Fibroblast of skin of left biceps (primary cell): Measurements from ENCODE around the gene GRAMD1B.

Experiments
- DNase-seq, 2 experiments: peaks; one replicate each; pipeline ENCODE4 v3.0.0-alpha.2; 2013; ENCODE audit warnings: low read depth in 2 of 2

GRAMD1B gene

GRCh38 chr11:123429913-123430720, at the start of gene GRAMD1B:
Gene GRAMD1B (plus strand): TSS chr11:123430269. CDS start chr11:123430793, 524 bp downstream.
- DNase-seq, result peak; percentile 73 to 74

GRCh38 chr11:123381149-123381548, 48.9 kb upstream of the GRAMD1B start:
- DNase-seq, result no peak

DNA sequence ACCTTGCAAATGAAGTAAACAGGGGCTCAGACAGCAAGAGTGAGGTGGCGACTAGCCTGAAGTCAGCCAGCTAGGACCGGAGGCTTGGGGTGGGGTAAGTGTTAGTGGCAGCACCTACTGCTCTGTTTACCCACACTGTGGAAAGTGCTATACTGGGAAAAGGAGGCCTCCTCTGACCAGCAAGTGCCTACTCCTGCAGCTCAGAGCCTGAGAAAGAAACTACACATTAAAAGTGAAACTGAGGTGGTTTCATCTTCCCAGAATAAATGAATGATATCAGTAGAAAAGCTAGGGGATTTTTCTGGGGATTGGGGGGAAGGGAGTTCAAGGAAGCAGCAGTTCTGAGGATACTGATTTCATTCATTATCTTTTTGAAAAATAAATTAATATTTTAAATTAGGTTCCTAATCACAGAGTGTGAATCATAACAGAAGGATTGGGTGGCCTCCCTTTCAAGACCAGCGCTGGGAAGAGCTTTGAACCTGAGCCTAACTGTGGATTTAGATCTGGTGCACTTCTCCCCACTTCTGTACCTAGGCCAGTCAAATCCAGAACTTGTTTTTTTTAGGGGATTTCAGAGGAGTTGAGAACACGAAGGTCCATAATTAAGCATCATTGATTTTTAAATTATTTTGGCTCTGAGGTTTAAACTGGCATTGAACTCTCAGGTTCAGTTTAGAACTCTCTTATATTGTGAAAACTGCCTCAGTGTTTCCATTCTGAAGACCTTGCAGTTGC, 48.1 kb upstream of the GRAMD1B start:
- DNase-seq, result no peak

DNA sequence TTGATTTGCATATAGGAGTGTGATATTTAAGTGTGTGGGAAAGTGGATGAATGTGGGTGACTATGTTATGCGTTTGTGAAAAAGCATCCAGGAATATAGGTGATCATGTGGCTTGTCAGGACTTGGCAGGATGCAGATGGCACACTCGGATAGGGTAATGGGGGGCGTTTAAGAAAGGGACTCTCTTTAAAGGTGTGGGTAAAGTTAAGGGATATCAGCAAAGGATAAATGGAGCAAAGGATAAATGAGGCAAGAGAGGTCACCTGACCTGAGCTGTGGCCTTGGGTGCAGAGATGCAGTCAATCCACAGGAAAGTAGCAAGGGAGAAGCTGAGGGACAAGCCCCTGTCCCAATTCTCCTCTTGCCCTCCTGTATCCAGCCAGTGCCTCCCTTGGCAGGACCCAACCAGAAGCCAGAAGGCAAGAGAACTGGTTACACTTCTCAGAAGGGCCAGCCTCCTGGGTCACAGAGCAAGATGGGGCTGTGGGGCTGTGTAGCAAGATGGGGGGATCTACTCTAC, 47.5 kb upstream of the GRAMD1B start:
- DNase-seq, result no peak

DNA sequence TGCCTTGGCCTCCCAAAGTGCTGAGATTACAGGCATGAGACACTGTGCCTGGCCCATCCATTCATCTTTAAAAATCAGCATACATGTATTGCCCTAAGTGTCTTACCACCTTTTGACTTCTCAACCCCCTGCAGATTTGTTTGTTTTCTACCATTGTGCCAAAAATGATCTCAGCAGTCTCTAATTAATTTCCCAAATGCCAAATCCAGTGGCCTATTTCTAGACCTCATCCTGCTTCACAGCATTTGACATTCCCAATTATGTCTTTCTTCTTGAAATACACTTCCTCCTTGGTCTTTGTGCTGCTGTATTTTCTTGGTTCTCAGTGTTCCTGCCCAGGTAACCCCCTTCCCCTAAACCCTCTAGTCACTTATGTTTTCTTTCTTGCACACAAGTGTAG, 46.0 kb upstream of the GRAMD1B start:
- no peak for DNase-seq

DNA sequence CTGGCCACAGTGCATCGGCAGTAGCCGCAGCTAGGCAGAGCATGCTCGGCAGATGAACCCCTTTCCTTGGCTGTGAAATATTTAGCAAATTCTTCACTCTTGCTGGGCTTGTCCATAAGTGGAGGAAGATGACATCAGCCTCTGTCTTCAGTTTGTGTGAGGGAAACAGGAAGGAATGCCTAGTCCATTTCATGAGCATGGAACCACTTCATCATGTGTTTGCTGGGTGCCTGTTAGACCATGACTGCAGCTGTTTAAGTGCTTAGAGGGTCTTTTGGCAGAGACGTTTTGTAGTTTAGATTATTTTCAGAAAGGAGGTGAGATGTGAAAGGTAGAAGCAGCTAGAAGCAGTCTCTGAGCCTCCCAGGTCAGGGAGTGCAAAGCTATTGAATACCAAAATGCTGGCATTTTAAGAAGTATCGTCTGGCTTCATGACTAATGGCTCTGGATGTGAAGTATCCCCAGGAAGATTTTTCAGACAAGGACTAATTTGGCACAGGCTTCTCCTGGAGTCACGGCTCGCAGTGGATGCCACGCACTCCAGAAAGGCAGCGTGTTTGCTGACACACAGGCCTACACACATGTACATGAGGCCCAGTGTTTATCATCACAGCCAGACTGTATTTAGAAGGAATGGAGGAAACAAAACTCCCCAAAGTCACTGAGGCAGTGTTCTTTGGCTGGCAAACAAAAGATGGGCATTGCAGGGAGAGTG, 43.1 kb upstream of the GRAMD1B start:
- DNase-seq, result peak; percentile 35 to 36

GRCh38 chr11:123388640-123389039, 41.4 kb upstream of the GRAMD1B start:
- DNase-seq, result no peak

DNA sequence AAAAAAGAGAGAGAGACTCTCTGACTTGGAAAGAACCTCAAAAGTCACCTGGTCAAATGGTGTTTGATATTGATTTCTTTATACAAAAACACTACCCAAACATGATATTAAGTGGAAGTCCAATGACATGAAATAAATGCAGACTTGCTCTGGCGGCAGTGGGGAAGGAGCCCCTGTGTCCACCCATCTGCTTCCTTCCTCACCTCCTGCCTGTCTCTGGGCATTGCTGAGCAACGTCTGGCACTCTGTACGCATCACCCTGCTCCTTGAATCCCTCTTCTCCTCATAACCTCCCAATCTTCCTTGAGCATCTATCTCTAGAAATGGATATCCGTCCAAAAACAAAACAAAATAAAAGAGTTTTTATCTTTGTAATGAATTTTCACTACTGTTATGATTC, 39.9 kb upstream of the GRAMD1B start:
- no peak for DNase-seq

- no peak for DNase-seq
Observed at GRCh38 chr11:123391646-123392348, 38.3 kb upstream of the GRAMD1B start.

GRCh38 chr11:123392431-123392830, 37.6 kb upstream of the GRAMD1B start:
- DNase-seq, result no peak

DNA sequence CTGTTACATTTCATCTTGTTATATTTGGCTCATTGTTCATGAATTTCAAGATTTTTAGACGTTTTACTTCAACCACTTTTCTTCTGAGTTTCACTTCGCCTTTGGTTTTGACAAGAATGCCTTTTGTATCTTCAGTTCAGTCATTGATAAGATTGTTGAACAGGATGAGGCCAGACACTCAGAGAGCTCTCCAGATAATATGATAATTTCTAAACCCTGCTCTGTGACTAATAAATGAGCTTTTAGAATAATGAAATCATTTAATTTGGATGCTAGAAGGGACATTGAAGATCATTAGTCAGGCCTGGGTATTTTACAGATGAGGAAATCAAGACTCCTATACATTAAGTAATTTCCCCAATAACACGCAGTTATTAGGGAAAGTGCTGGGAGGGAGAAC, 37.2 kb upstream of the GRAMD1B start:
- no peak for DNase-seq

GRCh38 chr11:123393312-123393927, 36.6 kb upstream of the GRAMD1B start:
- no peak for DNase-seq

- DNase-seq, result no peak
Observed at GRCh38 chr11:123404676-123405075, 25.4 kb upstream of the GRAMD1B start.

GRCh38 chr11:123405123-123405592, 24.9 kb upstream of the GRAMD1B start:
- no peak for DNase-seq

DNA sequence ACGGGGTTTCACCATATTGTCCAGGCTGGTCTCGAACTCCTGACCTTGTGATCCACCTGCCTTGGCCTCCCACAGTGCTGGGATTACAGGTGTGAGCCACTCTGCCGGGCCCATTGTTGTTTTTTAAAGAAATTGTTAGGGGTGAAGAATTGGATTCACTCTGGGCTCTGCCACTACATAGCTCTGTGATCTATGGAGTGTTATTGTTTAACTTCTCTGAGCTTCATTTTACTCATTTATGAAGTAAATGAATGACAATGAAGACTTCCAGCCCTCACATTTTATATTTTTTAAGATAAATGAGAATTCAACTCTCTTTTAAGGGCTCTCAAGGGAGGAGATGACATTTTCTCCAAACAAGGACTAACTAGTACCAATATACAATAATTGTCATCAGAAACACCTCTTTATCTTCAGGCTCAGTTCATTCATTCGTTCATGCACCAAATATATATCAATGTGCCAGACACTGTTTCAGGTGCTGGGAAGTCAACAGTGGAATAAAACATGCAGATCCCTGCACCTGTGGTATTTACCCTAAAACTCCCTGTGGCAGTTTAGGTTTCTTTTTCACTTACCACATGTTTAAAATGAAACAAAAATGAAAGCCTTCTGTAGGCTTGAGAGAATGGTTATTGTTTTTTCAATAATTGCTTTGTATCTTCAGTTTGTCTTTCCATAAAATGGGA, 23.5 kb upstream of the GRAMD1B start:
- no peak for DNase-seq

GRCh38 chr11:123407130-123407995, 22.7 kb upstream of the GRAMD1B start:
- DNase-seq, result no peak

DNA sequence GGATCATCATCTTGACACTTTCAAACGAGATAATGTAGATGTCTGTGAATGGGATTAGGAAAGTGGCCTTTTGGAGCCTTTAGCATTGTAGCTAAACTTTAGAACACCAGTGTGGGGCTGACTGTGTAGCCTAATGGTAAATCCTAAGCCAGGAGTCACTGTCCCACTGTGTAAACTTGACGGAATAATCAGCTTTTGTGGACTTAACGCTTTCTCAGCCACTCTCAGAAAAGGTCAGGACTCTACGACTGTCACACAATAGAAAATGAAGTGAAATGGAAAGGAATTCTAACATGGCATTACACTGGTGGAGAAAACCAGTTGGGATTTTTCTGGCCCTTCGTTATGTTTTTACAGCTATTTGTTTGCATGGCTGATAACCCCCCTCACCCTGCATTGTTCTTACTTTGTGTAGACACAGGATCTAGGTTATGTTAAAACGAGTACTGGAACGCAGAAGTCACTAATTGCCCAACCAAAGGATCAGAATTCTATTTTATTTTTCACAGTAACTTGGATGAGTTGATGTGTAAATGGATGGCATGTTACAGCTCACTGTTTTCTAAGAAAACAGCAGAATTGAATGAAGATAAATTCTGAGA, 22.0 kb upstream of the GRAMD1B start:
- DNase-seq, result no peak

DNA sequence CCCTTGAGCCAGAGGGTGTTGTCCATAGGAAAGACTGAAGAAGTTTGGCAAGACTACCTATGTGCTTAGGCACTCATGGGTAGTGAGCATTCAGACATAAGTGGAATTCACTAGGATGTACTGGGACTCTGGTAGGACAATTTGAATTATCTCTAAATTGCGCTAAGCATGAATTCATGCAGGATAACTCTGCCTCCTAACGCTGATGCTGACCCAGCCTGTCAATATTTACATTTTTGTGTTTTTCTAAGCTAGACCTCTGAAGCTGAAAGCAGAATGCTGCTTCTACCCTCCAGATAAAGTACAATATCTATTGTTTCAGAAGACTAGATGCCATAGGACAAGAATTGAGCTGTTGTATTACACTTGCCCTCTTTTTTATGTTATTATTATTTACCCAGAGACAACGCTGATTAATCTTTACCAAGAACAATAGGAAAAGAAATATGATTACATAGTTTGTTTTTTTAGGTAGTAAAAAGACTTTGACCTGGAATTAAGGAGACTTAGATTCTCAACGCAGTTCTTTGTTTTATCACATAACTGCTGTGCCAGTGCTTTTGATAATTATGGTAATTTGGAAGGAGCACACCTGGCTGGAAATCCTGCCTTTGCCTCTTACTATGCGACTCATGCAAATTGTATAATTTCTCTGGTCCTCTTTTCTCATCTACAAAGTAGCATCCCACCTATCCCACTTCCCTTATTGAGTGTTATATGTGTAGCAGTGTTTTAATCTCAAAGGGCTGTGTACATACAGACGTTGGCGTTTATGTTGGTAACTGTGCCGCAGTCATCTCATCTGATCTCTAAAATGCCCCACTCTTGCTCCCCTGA, 21.2 kb upstream of the GRAMD1B start:
- DNase-seq, result no peak
